GM19239 (cell line): Measurements from ENCODE around the gene AGR2.
"Not testable (repeated sequence)": the region's sequence is repeated elsewhere in the genome, so short reads cannot be mapped to it uniquely, and the experiment has no call there.

Experiments
- DNase-seq: peaks from one replicate; pipeline ENCODE4 v3.0.0; 2011; ENCODE audit warnings: low spot score; ENCODE audit not compliant: insufficient read length
- FAIRE-seq: peaks from 2 replicates; lab custom pipeline; 2011; peaks lifted over from hg19 to GRCh38; lab: Jason Lieb, UNC

The AGR2 gene

DNA sequence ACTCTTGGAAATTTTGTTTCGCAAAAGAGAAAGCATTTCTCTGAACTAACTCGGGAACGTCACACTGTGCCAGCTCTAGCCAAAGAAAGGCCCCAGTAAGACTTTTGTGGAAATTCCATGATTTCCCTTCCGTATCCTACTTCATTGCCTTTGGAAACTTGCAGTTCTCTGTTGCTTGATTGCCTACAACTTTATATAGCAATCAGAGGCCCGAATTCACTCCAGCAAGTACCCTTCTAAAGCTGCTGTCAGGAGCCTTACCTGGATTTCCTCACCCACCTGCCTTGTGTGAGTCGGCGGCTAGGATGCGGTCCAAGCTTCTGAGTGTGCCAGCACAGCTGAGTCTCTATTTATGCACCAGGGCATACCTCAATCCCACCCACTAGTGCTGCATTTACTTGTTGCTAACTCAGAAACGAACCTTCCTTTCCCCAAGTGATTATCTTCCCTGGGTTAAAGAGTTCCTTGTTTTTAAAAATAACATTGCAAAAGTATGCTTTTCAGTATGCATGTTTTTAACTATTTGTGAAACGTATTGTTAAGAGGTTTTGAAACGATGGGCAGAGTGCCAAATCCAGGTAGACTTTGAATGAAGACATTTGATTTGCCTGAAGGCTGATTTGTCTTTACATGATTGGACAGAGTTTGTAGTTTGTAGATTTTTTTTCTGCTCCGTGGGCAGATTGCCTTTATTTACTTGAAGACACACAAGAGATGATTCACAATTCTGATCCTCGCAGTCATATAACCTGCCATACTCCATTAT lies at the start of gene AGR2:
TSS of gene AGR2 (minus strand) at position 326 of the 766 bp plus-strand sequence. CDS start 3,203 bp downstream, outside the sequence.
- FAIRE-seq (no peak), DNase-seq (no peak)

DNA sequence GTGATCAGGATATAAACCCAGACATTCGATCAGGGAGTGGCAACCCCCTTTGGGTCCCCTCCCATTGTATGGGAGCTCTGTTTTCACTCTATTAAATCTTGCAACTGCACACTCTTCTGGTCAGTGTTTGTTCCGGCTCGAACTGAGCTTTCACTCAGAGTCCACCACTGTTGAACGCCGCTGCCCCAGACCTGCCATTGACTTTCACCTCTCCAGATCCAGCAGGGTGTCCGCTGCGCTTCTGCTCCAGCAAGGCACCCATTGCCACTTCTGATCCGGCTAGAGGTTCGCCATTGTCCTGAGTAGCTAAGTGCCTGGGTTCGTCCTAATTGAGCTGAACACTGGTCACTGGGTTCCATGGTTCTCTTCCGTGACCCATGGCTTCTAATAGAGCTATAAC lies 48.4 kb upstream of the AGR2 start:
- not testable (repeated sequence) for FAIRE-seq

DNA sequence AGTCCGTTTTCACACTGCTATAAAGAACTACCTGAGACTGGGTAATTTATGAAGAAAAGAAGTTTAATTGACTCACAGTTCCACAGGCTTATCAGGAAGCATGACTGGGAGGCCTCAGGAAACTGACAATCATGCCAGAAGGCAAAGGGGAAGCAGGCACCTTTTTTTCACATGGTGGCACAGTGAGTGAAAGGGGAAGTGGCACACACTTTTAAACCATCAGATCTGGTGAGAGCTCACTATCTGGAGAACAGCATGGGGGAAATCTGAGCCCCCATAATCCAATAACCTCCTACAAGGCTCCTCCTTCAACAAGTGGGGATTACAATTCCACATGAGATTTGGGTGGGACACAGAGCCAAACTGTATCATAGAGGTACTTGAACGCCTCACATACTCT lies 47.0 kb upstream of the AGR2 start:
- DNase-seq (no peak), FAIRE-seq (no peak)

More for the DNA sequence above, 48.4 kb upstream of the AGR2 start:
- DNase-seq, result not testable (repeated sequence)

DNA sequence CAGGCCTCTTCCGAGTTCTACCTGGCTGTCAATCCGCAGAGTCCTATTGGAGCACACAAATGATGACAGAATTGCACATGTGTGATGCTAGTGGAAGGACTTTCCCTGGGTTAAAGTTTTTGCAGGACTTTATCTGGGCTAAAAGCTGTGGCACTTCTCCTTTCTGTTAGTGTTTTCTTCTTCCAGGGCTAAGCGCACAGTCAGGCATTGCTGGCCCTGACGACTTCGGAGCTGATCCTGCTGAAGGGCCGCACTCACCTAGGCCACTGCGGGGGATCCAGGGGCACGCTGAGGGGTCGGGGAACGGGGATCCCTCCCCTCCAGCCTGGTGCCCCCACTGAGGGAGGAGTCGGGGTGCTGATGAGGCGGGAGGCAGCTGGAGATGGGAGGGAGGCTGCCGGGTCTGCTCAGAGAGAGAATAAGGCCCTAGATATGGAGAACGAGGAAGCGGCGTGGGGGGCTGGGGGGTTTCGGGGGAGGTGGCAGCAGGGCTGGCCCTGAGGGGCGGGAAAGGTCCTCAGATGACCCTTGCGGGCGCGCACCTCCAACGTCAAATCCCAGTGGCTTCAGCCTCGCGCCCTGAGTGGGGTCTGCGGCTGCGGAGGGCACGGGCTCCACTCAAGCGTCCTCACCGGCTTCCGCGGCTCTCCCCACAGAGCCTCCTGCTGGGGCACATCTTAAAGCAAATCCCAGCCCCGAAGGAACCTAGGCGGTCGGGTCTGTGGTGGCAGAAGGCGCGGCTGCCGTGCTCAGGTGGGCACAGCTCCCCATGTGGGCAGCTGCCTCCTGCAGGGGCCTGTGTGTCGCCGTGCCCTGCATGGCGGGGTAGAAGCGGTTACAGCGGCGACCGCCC lies 46.0 kb upstream of the AGR2 start:
- DNase-seq, result no peak
- FAIRE-seq, result no peak

DNA sequence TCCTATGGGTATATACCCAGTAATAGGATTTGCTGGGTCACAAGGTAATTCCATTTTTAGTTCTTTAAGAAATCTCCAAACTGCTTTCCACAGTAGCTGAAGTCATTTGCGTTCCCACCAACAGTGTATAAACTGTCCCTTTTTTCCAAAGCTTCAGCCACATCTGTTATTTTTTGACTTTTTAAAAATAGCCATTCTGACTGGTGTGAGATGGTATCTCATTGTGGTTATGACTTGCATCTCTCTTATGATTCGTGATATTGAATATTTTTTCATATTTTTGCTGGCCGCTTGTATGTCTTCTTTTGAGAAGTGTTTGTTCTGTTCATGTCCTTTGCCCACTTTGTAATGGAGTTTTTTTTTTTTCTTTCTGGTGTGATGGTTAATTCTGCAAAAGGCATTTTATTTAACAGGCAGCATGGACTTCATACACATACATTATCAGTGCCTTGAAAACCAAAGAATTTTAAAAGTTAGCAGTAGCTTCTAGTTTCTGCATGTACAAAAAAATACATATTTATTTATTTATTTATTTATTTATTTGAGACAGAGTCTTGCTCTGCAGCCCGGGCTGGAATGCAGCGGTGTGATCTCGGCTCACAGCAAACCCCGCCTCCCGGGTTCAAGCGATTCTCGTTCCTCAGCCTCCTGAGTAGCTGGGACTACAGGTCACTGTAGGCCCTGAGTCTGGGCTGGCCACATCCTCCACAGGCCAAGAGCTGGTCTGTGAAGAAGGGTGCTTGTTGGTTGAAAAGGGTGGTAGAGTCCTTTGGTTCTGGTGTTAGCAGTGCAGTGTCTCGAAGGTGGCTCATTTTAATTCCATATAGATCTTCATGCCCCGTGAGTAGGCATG lies 44.7 kb upstream of the AGR2 start:
- FAIRE-seq (no peak), DNase-seq (no peak)

DNA sequence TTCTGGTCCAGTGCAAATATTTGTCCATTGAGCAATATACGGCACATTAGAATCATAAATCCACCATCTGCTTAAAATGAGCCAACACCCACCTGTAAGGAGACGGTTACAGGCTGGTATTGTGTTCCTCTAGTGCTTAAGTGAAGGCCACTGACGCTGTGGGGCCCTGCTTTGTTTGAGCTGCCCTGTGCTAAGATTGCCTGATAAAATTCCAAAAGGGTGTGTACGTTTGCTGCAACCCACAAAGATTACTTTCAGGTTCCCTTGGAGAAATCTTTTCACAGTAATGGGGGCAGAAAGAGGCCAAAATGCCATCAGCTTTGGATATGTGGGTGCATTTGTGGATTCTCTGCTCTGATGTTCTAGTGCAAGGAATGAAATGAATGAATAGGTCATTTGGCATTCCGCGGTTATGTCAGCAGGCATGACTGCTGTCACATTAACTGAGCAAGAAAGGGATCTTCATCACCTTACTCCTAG lies 42.6 kb upstream of the AGR2 start:
- FAIRE-seq (no peak), DNase-seq (no peak)

DNA sequence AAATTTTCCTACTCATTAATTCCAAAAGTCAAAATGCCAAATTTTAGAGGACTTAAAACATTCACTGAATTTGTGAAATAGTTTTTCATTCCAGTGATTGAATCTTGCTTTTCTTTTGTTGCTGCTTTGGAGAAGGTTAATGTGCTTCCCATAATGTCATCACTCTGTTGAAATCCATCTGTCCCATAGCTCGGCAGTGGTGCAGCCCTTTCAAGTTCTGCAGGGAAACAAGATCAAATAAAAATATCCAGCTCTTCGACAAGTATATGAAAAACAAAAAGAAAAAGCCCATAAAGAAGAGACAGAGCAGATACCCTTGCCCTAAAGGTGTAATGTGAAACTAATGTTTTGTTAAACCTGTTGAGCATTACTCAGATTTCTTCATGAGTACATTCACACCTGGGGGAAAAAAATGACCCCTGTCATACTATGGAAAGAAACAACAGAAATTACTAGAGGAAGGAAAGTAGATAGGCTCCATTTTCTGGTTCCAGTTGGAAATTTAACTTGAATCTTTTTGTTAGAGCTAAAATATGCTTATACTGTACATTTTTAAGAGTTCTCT lies 41.9 kb upstream of the AGR2 start:
- no peak for DNase-seq
- FAIRE-seq, result no peak

DNA sequence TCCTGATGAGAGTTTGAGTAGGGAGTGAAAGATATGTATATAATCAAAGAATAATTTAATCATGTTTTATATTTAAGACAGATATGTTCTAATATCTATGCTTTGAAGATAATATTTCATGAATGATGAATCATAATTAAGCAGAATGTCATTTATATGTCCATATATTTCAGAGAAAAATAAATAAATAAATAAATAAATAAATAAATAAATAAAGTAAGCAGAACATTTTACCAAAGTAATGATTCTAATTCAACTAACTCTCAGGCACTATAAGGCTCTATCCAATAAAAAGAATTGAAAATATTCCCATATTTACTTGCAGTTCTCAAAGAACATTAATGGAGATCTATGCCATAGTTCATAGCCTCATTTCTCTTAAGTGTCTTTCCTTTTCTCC lies 40.9 kb upstream of the AGR2 start:
- DNase-seq (no peak), FAIRE-seq (no peak)

DNA sequence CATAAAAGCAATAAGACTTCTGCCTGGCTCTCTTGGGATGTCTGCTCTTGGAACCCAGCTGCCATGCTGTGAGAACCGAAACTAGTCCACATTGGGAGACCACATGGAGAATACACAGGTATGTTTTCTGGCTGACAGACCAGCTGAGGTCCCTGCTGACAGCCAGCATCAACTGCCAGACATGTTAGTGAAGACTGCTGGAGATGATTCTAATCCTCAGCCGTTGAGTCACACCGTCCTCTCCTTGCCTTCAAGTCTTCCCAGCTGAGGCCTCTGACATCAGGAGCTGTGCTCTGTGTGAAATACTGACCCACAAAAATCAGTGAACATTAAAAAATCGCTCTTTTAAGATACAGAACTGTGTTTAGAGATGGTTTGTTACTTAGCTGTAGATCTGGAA lies 36.9 kb upstream of the AGR2 start:
- FAIRE-seq (no peak), DNase-seq (no peak)

DNA sequence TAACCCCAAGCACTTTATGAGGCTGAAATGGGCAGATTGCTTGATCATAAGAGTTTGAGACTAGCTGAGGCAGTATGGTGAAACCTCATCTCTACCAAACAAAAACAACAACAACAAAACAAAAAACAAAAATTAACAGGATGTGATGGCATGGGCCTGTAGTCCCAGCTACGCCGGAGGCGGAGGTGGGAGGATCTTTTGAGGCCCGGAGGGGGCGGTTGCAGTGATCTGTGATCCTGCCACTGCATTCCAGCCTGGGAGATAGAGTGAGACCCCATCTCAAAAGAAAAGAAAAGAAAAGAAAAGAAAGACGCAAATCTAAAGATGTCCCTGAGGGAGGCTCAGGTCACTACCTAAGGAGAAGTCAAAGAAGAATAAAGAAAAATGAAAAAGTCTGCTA lies 35.3 kb upstream of the AGR2 start:
- FAIRE-seq, result no peak
- no peak for DNase-seq

DNA sequence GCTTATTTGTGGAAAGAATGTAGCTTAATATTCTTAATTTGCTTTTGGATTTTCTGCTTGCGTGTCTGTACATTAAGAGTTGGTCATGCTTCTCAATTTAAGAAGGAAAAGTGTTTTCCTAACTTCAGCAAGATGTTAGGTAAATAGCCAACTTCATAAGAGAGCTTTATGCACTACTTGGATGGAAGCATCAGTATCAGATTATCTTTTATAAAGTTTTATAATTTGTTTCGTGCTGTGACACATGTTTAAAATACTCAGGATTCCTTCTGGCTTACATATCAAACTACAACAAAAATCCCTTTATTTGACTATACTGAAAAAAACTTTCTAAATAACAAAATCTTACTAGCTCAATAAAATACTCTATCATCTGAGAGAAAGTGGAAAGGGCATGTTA lies 34.8 kb upstream of the AGR2 start:
- DNase-seq (no peak), FAIRE-seq (no peak)

DNA sequence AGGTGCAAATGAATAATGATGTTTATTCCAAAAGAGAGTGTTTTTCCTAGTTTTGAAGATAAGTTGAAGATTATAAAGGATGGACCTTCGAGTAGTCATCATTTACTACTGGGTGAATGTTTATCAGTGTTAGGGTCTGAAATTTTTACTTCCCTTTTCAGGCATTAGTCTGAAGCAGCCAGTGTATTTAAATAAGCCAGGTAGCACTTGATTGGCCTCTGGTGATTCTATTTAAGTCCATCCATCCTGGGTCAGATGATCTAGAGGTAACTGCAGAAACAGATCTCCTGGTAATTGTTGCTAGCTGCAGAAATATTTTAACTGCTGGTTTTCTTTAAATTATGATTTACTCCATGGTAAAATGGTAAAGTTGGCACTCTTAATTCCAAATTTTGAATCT lies 34.1 kb upstream of the AGR2 start:
- DNase-seq (no peak), FAIRE-seq (no peak)

DNA sequence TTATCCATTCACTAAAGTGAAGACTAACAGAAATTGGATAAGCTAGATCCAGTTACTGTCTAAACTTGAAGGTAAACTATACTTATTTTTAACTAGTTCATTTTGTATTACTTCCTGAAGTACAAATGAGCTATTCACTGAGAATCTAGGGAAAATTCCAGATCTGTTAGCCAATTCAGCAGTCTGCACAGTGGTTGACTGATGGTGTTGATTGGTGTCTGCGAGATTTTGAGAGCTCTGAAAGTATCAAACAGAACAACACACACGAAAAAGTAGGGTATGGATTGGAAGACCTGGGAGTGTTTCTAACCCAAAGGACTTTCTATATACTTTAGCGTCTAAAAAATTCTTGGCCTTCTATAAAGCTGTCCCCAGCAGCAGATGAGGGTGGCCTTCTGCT lies 33.6 kb upstream of the AGR2 start:
- FAIRE-seq (no peak), DNase-seq (no peak)

DNA sequence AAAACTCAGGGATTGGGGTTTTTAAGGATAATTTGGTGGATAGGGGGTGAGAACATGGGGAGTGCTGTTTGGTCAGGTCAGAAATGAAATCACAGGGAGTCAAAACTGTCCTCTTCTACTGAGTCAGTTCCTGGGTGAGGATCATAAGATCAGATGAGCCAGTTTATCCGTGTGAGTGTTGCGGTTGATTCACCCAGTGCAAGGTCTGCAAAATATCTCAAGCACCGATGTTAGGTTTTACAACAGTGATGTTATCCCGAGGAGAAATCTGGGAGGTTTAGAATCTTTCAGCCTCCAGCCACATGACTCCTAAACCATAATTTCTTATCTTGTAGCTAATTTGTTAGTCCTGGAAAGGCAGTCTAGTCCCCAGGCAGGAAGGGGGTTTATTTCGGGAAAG lies 31.7 kb upstream of the AGR2 start:
- no peak for DNase-seq
- no peak for FAIRE-seq

DNA sequence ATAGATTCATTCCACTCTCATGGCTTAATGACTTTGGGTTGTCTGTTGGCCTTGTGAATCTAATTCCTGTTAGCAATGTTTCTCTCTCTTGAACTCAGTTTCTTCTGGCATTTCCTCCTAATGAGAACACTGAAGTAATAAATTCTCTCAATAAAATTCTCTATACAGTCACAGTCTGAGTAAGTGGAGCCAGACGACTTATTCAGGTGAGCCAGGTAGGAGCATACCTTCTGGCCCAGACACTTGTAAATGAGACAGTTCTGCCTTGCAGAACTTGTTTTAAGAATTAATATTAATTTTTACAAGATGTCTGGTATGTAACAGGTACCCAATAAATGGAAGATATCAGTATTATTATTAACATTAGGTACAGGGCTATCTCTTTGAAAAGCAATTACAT lies 28.6 kb upstream of the AGR2 start:
- DNase-seq (no peak), FAIRE-seq (no peak)

DNA sequence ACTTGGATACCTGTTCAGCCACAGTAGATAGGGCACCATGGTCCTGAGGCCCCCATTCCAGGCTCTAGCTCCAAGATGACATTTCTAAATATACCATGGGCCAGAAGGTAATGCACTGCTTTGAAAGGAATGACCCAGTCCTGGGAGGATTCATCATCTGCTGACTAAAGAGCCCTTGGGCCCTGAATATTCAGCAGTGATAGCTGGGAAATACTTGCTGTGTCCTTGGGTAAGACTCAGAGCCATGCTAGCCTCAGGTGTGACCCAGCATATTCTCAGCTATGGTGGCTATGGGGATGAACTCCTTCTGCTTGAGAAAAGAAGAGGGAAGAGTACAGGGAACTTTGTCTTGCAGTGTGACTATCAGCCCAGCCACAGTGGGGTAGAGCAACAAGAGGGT lies 21.3 kb upstream of the AGR2 start:
- DNase-seq (no peak), FAIRE-seq (no peak)

DNA sequence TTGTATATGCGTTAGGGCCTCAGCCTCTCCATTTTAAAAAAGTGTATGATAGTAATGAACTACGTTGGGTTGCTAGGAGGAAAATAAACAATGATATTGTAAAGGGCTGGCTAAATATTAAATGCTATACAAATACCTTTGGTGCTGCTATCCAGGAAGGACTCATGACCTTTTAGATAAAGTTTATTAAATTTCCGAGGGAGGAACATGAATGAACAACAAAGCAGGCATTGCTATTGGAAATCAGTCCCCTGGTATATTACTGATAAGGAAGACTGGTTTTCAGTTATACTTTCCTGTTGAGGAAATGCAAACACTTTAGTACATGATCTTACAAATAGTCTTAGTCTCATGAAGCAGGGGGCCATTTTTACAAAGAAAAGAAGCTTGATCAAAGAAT lies 17.2 kb upstream of the AGR2 start:
- FAIRE-seq (no peak), DNase-seq (no peak)

DNA sequence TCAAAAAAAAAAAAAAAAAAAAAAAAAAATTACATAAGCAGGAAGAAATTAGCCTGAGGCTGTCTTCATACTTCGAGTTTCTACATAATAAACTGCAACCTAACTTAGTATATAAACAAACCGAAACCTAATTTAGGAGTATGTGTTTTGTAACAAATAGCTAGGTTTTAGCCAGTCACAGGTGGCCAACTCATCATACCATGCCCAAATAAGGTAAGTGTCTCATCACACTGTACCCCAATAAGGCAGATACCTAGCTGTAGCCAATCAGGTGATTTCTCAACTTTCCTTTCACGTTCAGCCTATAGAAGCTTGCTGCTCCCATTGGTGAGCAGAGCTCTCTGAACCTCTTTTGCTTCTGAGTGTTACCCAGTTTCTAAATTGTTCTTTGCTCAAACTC lies 13.9 kb upstream of the AGR2 start:
- DNase-seq (no peak), FAIRE-seq (no peak)

DNA sequence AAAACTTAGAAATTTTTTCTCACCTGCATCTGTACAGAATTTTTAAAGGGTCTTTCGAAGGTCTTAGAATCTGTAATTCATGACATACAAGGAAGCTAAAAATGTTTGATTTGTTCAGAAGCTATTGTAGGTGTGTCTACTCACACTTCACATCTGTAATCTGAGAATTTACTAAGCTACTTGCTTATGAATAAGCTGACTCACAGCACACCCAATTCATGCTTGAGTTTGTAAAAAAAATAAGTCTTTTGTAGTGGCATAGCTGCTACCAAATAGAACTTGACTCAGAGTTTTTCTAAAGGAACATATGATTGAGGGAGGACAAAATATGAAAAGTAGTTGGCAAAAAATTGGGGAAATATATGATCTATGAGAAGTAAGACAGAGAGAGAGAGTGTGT lies 12.7 kb upstream of the AGR2 start:
- DNase-seq (no peak), FAIRE-seq (no peak)

DNA sequence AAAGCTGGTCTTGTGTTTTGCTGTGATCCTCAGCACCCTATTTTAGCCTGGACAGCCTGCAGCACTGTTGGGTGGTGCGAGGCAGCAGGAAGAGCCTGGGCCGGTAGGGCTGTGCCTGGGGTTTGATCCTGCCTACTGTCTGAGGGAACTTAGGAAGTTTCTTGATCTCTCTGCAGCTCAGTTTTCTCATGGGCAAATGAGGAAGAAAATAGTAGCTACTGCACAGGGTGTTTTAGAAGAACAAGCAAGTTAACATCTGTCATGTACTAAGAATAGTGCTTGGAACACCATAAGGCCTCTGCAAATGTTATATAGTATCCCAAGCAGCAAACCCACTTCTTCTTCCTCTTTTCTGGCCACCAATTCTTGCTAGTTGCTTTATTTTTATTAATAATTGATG lies 12.0 kb upstream of the AGR2 start:
- no peak for FAIRE-seq
- DNase-seq, result no peak
